A549 (cell line): ENCODE measurements around the gene ATG2A.

Experiments
- CTCF ChIP-seq: fragments of >200 bp; sonication (Bioruptor Twin); formaldehyde crosslinking; IDR thresholded peaks from 3 replicates; pipeline ENCODE4 v1.5.1; 2016
- RARB ChIP-seq: fragments of 250-450 bp; sonication (Bioruptor Pico); IDR thresholded peaks from 2 replicates; pipeline ENCODE4 v1.8.0; 2021; ENCODE audit warnings: mild to moderate bottlenecking, moderate library complexity
- SREBF2 ChIP-seq: fragments of 450-650 bp; IDR thresholded peaks from 2 replicates; pipeline ENCODE4 v1.6.1; 2014; ENCODE audit warnings: mild to moderate bottlenecking, moderate library complexity

GRCh38 chr11:64885367-64886286, 31.4 kb downstream of the ATG2A start:
- no peak for TF ChIP-seq CTCF
- no peak for TF ChIP-seq SREBF2
- TF ChIP-seq RARB (CRISPR knock-in tag) = no peak
